ENCODE results near the gene PRKCE. TPM values are rescaled to one million over a fixed set of nuclear protein-coding genes. Genes with fewer than 3 reads are reported as not detected.

Gene PRKCE
- total and polyA plus RNA-seq, 11 donors, result 4.1 to 22.3 (median 16.2) TPM

- 83 to 93% (median 89%) methylated on average over 1 of the region's 1 CpG for WGBS, 4 donors
- H3K9me3 ChIP-seq, result no peaks in the 10 kb centered on the region
- intact Hi-C loops (cut with DNase I), result no loop called here
- H3K4me3 ChIP-seq, result no peak overlapping the region
- TF ChIP-seq CTCF (IDR thresholded peaks at IDR 0.05) (peak in 6 of 12 donors; percentile 15 to 39 (median 24)), POLR2A (IDR thresholded peaks at IDR 0.05) (no peak)
- H3K27me3 ChIP-seq, result no peaks in the 10 kb centered on the region
- no peak for DNase-seq
- H3K36me3 ChIP-seq, result peaks cover 0 to 24% (median 11%) of the 10 kb centered on the region in 9 donors
- no peak for ATAC-seq
- no peak overlapping the region for H3K27ac ChIP-seq
- H3K4me1 ChIP-seq, result peaks cover 0 to 22% (median 12%) of the 10 kb centered on the region in 12 donors
Observed at GRCh38 chr2:45607701-45608100, 43.8 kb upstream of the PRKCE start.

GRCh38 chr2:45610281-45611019 lies 41.0 kb upstream of the PRKCE start:
- DNase-seq, result peak; percentile 47 to 66 (median 53)
- Histone ChIP-seq H3K36me3 (no peaks in the 10 kb centered on the region), H3K4me1 (peaks cover 0 to 22% (median 13%) of the 10 kb centered on the region in 12 donors), H3K27me3 (no peaks in the 10 kb centered on the region), H3K9me3 (no peaks in the 10 kb centered on the region), H3K27ac (peak overlapping the region; percentile 51 to 95 (median 90)), H3K4me3 (peak overlapping the region; percentile 64 to 89 (median 78))
- no peak for TF ChIP-seq POLR2A (IDR thresholded peaks at IDR 0.05)
- TF ChIP-seq CTCF (IDR thresholded peaks at IDR 0.05), result peak in 10 of 12 donors; percentile 2 to 54 (median 20)
- ATAC-seq, result peak; percentile 74 to 82 (median 75)
- intact Hi-C loops (cut with DNase I), result loop anchor here in 1 of 10 donors (2.0 kb wide), 1 partner anchor 26 kb away; no protein-coding TSS in a partner anchor
- 1 to 2% (median 1%) methylated on average over 23 of the region's 23 CpGs for WGBS, 4 donors

GRCh38 chr2:45611020-45611859 lies 40.2 kb upstream of the PRKCE start, which contains the start of gene SRBD1:
Gene SRBD1 (minus strand): TSS chr2:45611267. CDS start chr2:45605441, 5,826 bp downstream.
- H3K4me3 ChIP-seq, result peak within 1 kb of the TSS; percentile 64 to 89 (median 78)
- peak within 1 kb of the TSS; percentile 51 to 95 (median 90) for H3K27ac ChIP-seq
- TF ChIP-seq POLR2A (IDR thresholded peaks at IDR 0.05) (peak in 1 of 2 donors; percentile 66), CTCF (IDR thresholded peaks at IDR 0.05) (peak in 2 of 12 donors; percentile 2 to 18)
- peaks cover 0 to 22% (median 13%) of the 10 kb centered on the region in 12 donors for H3K4me1 ChIP-seq
- no peaks in the 10 kb centered on the region for H3K27me3 ChIP-seq
- 3 to 5% (median 3%) methylated on average over 30 to 44 of the region's 44 CpGs for WGBS, 4 donors
- H3K36me3 ChIP-seq, result no peaks in the 10 kb centered on the region
- H3K9me3 ChIP-seq, result no peaks in the 10 kb centered on the region
- peak; percentile 97 to 98 (median 98) for ATAC-seq
- DNase-seq, result peak; percentile 92 to 98 (median 96)
- intact Hi-C loops (cut with DNase I), result loop anchor here in 1 of 10 donors (2.0 kb wide), 1 partner anchor 26 kb away; no protein-coding TSS in a partner anchor
